M059J (cell line): ENCODE results near the gene SNAPC1. TPM values are rescaled to one million over a fixed set of nuclear protein-coding genes. Genes with fewer than 3 reads are reported as not detected.

ENCODE experiments used
- DNase-seq: peaks from one replicate; pipeline ENCODE4 v3.0.0-alpha.2; 2012; ENCODE audit warnings: low read depth
- total RNA-seq: library from RNA; depleted of rRNA; stranded (reverse); fragments of >200 nt; shearing (Covaris generic); gene quantifications from 2 replicates; pipeline ENCODE4 v1.2.3, GENCODE V29; 2014; rRNA removed

The SNAPC1 gene
- total RNA-seq, 1 experiment from 2014 or later: 23.4 TPM

DNA sequence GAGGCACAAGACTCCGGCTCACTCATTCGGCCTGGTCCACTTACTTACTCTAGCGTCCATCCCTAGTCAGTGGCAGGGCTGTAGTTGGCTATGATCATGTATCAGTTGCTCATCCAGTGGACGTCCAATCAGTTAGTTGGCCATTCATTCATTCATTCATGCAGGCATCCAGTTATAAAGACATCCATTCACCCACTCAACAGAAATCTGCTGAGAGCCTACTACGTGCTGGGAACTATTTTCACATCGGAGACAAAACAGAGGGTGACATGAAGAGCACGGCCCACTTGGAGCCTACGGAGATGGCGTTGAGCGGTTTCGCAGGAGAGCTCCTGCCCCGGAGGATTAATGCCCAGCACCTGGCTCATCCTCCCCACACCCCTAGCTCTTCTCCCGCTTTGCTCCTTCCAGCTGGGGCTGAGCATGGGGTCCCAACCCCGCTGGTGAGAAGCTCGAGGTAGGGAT is 49.7 kb downstream of the SNAPC1 start:
- no peak for DNase-seq

- no peak for DNase-seq
Observed at GRCh38 chr14:61812347-61813095, 50.3 kb downstream of the SNAPC1 start, which contains the start of gene SYT16. TSS of gene SYT16 (plus strand) at chr14:61812703.

DNA sequence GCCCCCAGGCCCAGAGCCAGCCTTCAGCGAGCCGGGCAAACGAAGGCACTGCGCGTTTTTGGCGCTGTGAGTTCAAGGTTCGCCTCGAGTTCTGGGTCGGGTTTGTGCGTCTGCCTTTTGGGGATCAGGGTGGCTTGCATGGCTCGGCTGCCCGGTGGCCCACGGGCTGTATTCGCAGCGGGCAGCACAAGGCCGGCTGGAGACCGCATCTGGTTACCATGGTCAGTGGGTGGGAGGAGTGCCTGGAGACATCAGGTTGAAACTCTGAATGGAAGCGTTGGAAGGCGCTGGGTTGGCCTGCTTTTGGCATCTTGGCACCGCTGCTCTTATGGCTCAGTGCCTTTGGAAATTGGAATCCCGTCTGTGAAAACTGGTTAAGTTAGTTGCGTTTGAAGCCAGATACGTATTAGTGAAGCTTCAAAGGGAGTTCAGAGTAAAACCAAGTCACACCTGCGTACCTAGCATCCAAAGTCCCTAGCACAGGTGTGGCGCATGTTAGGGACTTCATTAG is 50.9 kb downstream of the SNAPC1 start:
- no peak for DNase-seq

- no peak for DNase-seq
Observed at GRCh38 chr14:61822458-61822857, 60.2 kb downstream of the SNAPC1 start.

GRCh38 chr14:61832783-61833182 is 70.6 kb downstream of the SNAPC1 start:
- no peak for DNase-seq

DNA sequence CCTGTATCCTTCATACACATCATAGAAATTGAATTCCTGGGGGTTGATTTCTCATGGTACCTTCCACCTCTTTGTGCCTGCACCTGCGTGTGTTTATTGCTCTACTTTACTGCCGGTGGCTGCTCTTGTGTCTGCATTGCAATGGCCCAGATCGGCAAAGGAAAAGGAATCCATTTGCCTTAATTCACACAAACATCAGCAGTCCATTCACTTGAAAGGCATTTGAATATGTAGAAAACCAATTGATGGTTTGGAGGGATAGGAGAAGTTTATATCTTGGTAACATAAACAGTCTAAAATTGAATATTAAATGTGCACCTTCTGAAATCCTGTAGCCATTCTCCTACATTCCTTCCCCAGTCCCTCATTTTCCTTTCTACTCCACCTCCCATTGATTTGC is 74.0 kb downstream of the SNAPC1 start:
- DNase-seq: no peak

- no peak for DNase-seq
Observed at GRCh38 chr14:61836807-61837206, 74.6 kb downstream of the SNAPC1 start.

DNA sequence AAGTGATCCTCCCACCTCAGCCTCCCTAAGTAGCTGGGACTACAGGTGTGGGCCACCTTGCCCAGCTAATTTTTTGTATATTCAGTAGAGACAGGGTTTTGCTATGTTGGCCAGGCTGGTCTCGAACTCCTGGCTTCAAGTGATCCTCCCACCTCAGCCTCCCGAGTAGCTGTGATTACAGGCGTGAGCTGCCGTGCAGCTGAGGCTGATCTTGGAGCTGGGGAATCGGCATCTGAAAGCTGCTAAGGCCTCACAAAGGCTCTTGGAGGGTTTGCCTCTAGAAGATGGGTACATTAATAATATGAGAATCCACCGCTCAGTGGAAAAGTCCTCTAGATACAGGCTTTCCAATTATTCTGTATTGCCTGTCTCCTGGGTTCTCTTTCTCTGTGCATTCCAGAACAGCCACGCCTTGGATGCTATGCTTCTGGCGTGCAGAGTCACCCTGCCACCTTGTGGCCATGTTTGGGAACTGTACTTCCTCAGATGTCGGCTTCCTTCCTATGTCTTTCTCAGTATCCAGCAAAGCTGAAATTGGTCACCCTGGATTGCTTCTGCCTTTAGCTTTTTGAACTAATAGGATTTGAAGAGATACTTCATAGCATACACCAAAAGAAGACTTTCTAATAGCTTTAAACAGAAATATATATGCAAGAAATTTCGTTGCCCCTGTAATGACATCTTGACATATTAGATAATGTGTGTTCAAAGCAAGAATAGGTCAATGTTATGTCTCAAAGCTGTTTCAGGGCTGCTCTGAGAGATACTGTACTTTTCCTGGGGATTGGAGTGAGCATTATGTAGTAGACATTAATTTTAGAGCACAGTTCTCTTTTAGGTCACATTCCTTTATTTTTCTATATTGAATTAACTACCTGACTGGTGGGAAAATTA is 75.4 kb downstream of the SNAPC1 start:
- peak; percentile 74 for DNase-seq

DNA sequence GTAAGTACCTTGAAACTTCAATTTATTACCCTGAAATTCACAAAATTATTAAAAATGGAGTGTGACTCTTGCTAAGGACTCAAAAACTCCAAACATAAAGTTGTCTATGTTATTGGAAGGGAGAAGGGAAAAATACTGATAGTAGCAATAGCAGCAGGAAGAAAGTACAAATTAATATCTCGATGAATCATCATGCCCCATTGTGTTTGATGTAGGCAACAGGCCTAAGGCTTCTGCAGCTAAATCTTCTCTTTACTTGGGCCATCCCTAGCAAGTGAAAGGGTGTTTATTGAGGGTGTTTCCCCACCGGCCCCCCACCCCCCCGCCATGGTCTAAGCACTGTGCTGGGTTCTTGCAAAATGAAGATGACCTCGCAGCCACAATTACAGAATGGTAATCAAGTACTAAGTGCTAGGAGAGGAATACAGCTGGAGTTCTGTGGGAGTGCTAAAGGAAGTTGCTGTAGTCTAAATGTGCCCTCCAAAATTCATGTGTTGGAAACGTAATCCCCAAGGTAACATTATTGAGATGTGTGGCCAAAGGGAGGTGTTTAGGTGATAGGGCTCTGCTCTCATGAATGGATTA is 76.5 kb downstream of the SNAPC1 start:
- peak; percentile 15 for DNase-seq

GRCh38 chr14:61839507-61839906 is 77.3 kb downstream of the SNAPC1 start:
- DNase-seq: peak; percentile 41

DNA sequence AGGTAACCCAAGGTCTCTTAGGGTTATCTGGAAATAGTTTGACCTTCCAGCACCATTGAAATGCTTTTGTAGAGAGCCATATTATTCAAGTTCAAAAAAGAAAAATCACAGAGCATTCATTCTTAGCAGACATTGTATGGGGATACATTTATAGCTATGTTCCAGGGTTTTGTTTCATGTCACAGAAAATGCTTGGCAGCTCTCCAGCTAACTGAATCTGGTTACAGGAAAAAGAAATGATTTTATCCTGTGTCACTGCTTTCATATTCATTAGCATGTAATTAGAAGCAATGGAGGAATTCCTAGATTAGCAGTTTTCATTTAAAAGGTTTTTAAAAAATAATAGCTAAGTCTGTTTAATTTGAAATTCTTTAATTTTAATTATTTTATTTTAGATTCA is 78.9 kb downstream of the SNAPC1 start:
- peak; percentile 15 for DNase-seq

Other genes with a start within 250 kb of the SNAPC1 start
- 301 and 404 TPM in 2 replicates for gene HIF1A, start 66.9 kb upstream of the SNAPC1 start, total RNA-seq
- gene SYT16, start 50.3 kb downstream of the SNAPC1 start, total RNA-seq: 0.22 and 0.71 TPM in 2 replicates